GM12801 (cell line): Measurements from ENCODE around the gene PIRT.

Experiments used
- CTCF ChIP-seq: IDR thresholded peaks from one replicate; pipeline ENCODE4 v1.5.1; 2011; ENCODE audit warnings: control low read depth; ENCODE audit not compliant: insufficient read length; ENCODE audit errors: extremely low read depth

The PIRT gene

DNA sequence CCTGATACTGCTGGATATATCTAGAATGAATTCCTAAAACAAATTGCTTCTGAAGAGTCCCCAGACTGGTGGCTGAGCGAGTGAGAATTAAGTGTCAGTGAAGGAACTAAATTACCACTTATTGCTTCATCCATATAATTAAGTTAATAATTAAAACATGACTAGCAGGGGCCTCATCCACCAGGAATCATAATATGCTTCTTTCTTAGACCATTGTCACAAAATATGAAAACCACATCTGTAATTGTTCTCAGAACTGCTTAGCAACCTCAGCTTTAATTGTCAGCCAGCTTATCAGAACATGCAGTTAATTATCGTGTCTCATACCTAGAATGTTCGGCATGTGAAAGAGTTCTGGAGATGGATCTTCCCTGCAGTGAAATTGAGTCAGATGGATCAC lies 21.2 kb upstream of the PIRT start:
- no peak for TF ChIP-seq CTCF

DNA sequence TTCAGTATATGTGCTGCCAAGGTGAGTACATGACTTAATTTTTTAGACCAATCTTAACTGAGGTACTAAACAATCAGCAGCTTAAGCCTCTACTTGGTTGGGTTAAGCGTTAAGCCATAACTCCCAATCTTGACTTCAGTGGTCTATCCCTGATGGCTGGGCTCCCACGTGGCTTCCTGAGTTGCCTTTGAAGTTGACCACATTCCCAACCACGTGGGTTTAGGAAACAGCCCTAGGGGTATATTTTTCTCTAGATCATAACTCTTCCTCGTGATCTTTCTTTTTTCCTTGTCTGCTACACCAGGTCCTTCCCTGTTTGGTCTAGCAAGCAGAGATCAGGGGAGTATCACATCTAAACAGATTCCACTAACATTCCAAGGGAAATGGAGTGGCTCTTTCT lies 20.1 kb upstream of the PIRT start:
- no peak for TF ChIP-seq CTCF

GRCh38 chr17:10845388-10845751 lies 7.5 kb upstream of the PIRT start:
- no peak for TF ChIP-seq CTCF

DNA sequence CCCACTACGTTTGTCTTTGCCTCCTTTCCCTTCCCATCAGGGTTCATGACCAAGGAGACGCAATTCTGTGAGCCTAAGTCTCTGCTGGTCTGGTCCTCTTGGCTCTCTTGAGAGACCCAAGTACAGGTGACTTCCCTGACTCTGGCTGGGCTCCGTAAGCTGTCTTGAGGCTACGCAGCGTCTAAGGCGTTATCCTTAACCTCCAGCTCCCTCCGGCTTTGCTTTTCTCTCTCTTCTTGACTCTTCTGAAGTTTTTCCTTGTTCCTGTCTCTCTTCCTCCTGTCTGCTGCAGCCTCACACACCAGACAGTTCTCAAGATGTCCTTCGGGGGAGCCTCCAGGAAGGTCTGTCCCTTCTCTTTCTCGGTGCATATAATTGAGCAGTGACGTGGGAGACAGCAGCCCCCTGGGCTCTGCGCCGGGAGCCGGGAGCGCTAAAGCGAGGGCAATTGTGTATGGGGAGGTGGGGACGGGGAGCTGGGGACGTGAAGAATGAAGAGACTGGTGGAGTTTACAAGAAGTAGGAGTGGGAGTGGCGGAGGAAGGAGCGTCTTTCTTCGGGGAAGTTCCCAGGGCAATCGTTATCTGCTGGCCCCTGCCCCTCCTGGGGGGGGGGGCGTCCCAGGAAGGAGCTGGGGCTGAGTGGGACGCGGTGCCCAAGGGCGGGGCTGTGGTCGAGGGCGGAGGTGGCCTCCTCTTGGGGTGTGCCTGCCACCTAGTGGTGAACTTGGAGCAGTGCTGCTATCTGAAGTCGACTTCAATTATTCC lies 6.9 kb upstream of the PIRT start:
- TF ChIP-seq CTCF: no peak

DNA sequence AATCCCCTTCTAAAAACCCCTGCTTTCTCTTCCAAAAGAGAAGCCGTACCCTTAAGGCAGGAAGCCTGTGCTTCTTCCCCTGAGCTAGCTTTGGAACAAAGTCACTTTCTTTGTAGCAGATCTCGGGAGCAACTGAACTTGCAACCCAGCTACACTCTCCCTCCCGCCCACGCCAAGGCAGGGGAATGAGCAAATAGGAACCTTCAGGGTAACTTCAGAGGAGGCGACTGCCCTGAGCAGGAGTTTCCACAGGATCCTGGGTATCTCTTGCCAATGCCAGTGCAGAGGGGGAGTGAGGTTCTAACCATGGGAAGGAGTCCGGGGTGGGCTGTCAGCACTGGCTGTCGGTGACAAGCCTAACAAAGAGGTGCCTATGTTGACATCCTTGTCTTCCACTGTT lies 5.9 kb upstream of the PIRT start:
- no peak for TF ChIP-seq CTCF

DNA sequence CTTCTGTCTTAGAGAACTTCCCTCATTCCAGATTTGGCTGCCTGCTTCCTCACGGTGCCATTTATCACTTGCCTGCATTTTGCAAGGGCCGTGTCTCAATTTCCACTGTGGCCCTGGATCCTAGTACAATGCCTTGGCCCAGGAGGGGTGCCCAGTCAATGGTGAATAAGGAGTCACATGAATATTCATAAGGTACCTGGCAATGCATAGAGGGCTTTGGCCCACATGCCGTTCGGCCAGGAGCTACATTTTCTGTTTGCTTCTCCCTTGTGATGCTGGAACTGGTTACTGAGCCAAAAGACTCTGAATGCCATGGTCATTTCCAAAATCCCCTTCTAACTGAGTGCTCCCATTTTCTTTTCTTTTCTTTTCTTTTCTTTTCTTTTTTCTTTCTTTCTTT lies 4.8 kb upstream of the PIRT start:
- no peak for TF ChIP-seq CTCF

GRCh38 chr17:10838682-10839081 lies 795 bp upstream of the PIRT start:
- no peak for TF ChIP-seq CTCF
